ENCODE data around the gene PDLIM1. TPM values are rescaled to one million over a fixed set of nuclear protein-coding genes. Genes with fewer than 3 reads are reported as not detected.

Gene PDLIM1
- total and polyA plus RNA-seq, 2 experiments from 2014 or later = 111 to 233 TPM

DNA sequence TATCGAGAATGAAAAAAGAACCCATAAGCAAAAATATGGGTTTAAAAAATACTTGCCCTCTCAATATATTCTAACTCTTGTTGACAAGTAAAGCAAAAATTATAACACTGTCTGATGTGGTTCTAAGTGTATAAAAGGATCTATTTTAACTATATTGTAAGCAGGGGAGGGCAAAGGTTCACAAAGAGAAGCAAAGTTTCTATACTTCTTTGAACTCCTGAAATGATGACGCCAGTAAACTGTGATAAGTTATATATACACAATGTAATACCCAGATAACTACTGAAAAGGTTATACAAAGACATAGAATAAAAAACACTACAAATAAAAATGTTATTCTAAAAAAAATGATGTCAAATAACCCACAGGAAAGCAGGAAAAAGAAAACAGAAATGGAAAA, 37.1 kb downstream of the PDLIM1 start (continued):
- TF ChIP-seq, protein P1, sequence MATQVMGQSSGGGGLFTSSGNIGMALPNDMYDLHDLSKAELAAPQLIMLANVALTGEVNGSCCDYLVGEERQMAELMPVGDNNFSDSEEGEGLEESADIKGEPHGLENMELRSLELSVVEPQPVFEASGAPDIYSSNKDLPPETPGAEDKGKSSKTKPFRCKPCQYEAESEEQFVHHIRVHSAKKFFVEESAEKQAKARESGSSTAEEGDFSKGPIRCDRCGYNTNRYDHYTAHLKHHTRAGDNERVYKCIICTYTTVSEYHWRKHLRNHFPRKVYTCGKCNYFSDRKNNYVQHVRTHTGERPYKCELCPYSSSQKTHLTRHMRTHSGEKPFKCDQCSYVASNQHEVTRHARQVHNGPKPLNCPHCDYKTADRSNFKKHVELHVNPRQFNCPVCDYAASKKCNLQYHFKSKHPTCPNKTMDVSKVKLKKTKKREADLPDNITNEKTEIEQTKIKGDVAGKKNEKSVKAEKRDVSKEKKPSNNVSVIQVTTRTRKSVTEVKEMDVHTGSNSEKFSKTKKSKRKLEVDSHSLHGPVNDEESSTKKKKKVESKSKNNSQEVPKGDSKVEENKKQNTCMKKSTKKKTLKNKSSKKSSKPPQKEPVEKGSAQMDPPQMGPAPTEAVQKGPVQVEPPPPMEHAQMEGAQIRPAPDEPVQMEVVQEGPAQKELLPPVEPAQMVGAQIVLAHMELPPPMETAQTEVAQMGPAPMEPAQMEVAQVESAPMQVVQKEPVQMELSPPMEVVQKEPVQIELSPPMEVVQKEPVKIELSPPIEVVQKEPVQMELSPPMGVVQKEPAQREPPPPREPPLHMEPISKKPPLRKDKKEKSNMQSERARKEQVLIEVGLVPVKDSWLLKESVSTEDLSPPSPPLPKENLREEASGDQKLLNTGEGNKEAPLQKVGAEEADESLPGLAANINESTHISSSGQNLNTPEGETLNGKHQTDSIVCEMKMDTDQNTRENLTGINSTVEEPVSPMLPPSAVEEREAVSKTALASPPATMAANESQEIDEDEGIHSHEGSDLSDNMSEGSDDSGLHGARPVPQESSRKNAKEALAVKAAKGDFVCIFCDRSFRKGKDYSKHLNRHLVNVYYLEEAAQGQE (IDR thresholded peaks at IDR 0.05; ENCODE audit: unreplicated experiment) = no peak

DNA sequence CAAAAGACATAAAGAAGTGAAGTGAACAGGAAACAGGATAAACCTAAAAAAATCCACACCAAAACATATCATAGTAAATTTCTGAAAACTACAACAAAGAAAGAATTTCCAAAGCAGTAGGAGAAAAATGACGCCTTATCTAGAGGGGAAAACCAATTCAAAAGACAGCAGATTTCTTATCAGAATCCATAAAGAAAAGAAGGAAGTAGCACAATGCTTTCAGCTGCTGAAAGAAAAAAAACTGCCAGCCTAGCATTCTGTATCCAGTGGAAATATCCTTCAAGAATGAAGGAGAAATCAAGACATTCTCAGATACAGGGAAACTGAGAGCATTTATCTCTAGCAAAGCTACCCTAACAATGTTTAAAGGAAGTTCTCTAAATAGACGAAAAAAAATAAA, 37.8 kb downstream of the PDLIM1 start:
- peaks cover 17% of the 10 kb centered on the region for H3K4me1 Mint-ChIP-seq
- ATAC-seq = no peak
- TF ChIP-seq, protein P2, sequence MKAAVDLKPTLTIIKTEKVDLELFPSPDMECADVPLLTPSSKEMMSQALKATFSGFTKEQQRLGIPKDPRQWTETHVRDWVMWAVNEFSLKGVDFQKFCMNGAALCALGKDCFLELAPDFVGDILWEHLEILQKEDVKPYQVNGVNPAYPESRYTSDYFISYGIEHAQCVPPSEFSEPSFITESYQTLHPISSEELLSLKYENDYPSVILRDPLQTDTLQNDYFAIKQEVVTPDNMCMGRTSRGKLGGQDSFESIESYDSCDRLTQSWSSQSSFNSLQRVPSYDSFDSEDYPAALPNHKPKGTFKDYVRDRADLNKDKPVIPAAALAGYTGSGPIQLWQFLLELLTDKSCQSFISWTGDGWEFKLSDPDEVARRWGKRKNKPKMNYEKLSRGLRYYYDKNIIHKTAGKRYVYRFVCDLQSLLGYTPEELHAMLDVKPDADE (IDR thresholded peaks at IDR 0.05) = no peak
- no peak for TF ChIP-seq POLR2AphosphoS5 (IDR thresholded peaks at IDR 0.05; ENCODE audit: low read depth)
- no peak for TF ChIP-seq CREB1 (CRISPR knock-in tag; IDR thresholded peaks at IDR 0.05; ENCODE audit: low read depth)
- TF ChIP-seq ZNF331 (CRISPR knock-in tag; IDR thresholded peaks at IDR 0.05; ENCODE audit: low read depth) = no peak
- TF ChIP-seq, protein P3, sequence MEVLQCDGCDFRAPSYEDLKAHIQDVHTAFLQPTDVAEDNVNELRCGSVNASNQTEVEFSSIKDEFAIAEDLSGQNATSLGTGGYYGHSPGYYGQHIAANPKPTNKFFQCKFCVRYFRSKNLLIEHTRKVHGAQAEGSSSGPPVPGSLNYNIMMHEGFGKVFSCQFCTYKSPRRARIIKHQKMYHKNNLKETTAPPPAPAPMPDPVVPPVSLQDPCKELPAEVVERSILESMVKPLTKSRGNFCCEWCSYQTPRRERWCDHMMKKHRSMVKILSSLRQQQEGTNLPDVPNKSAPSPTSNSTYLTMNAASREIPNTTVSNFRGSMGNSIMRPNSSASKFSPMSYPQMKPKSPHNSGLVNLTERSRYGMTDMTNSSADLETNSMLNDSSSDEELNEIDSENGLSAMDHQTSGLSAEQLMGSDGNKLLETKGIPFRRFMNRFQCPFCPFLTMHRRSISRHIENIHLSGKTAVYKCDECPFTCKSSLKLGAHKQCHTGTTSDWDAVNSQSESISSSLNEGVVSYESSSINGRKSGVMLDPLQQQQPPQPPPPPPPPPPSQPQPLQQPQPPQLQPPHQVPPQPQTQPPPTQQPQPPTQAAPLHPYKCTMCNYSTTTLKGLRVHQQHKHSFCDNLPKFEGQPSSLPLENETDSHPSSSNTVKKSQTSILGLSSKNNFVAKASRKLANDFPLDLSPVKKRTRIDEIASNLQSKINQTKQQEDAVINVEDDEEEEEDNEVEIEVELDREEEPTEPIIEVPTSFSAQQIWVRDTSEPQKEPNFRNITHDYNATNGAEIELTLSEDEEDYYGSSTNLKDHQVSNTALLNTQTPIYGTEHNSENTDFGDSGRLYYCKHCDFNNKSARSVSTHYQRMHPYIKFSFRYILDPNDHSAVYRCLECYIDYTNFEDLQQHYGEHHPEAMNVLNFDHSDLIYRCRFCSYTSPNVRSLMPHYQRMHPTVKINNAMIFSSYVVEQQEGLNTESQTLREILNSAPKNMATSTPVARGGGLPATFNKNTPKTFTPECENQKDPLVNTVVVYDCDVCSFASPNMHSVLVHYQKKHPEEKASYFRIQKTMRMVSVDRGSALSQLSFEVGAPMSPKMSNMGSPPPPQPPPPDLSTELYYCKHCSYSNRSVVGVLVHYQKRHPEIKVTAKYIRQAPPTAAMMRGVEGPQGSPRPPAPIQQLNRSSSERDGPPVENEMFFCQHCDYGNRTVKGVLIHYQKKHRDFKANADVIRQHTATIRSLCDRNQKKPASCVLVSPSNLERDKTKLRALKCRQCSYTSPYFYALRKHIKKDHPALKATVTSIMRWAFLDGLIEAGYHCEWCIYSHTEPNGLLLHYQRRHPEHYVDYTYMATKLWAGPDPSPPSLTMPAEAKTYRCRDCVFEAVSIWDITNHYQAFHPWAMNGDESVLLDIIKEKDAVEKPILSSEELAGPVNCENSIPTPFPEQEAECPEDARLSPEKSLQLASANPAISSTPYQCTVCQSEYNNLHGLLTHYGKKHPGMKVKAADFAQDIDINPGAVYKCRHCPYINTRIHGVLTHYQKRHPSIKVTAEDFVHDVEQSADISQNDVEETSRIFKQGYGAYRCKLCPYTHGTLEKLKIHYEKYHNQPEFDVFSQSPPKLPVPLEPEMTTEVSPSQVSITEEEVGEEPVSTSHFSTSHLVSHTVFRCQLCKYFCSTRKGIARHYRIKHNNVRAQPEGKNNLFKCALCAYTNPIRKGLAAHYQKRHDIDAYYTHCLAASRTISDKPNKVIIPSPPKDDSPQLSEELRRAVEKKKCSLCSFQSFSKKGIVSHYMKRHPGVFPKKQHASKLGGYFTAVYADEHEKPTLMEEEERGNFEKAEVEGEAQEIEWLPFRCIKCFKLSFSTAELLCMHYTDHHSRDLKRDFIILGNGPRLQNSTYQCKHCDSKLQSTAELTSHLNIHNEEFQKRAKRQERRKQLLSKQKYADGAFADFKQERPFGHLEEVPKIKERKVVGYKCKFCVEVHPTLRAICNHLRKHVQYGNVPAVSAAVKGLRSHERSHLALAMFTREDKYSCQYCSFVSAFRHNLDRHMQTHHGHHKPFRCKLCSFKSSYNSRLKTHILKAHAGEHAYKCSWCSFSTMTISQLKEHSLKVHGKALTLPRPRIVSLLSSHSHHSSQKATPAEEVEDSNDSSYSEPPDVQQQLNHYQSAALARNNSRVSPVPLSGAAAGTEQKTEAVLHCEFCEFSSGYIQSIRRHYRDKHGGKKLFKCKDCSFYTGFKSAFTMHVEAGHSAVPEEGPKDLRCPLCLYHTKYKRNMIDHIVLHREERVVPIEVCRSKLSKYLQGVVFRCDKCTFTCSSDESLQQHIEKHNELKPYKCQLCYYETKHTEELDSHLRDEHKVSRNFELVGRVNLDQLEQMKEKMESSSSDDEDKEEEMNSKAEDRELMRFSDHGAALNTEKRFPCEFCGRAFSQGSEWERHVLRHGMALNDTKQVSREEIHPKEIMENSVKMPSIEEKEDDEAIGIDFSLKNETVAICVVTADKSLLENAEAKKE (CRISPR knock-in tag; IDR thresholded peaks at IDR 0.05) = no peak
- no peak for TF ChIP-seq JUNB (IDR thresholded peaks at IDR 0.05; ENCODE audit: unreplicated experiment)
- no peak for TF ChIP-seq ZNF114 (CRISPR knock-in tag; IDR thresholded peaks at IDR 0.05)
- TF ChIP-seq EZH2 (IDR thresholded peaks at IDR 0.05; ENCODE audit: low read depth, unreplicated experiment) = no peak
- TF ChIP-seq, protein P1 (IDR thresholded peaks at IDR 0.05; ENCODE audit: unreplicated experiment) = no peak

More for the DNA sequence above, 37.8 kb downstream of the PDLIM1 start:
- Histone ChIP-seq H3K4me3 (no peak overlapping the region), H3K36me3 (ENCODE audit: insufficient read depth) (peaks cover 10% of the 10 kb centered on the region; the same call in 1 of the 2 replicates), H3K27ac (ENCODE audit: low read depth) (no peak overlapping the region), H3K4me1 (ENCODE audit: insufficient read depth) (peaks cover 12% of the 10 kb centered on the region), H3K79me2 (replicated peaks; ENCODE audit: insufficient read depth) (peaks cover 57% of the 10 kb centered on the region), H3K4me2 (no peak overlapping the region), H3K9me2 (ENCODE audit: insufficient read depth) (no peaks in the 10 kb centered on the region), H3K27me3 (ENCODE audit: insufficient read depth) (no peaks in the 10 kb centered on the region), H4K20me1 (replicated peaks; ENCODE audit: insufficient read depth) (no peaks in the 10 kb centered on the region; the same call in 1 of the 2 replicates), H3F3A (replicated peaks; ENCODE audit: low read depth) (0 out of 2 replicates have a peak, but pooled peaks cover under 1% of the 10 kb centered on the region), H2AFZ (no peak overlapping the region)
- Mint-ChIP-seq H3K27me3 (ENCODE audit: insufficient read depth, low read depth, poor library complexity) (peaks cover 3% of the 10 kb centered on the region), H3K4me3 (no peak overlapping the region), H3K27ac (no peak overlapping the region), H3K36me3 (ENCODE audit: low read depth) (peaks cover 36% of the 10 kb centered on the region), H3K9me3 (peaks cover 17% of the 10 kb centered on the region; the same call in 2 of the 3 replicates)
- no peak for DNase-seq (ENCODE audit: low spot score)
